Measurements from ENCODE around the gene PRXL2C. TPM values are rescaled to one million over a fixed set of nuclear protein-coding genes. Genes with fewer than 3 reads are reported as not detected.

Gene PRXL2C
- total and polyA plus RNA-seq, 9 of the 15 experiments (the other 6 are each of a cell fraction or from before 2014, with no cell fraction given): 3.6 to 15.3 (median 10.6) TPM

- TF ChIP-seq ZNF354B (CRISPR knock-in tag; IDR thresholded peaks at IDR 0.05) (no peak), GABPB1 (CRISPR knock-in tag; IDR thresholded peaks at IDR 0.05) (no peak), SMAD3 (CRISPR knock-in tag; conservative IDR thresholded peaks at IDR 0.05) (no peak), BCL6 (CRISPR knock-in tag; IDR thresholded peaks at IDR 0.05) (no peak), NR4A1 (CRISPR knock-in tag; IDR thresholded peaks at IDR 0.05) (no peak), NR4A1 (tag; IDR thresholded peaks at IDR 0.05) (no peak), ESRRA (IDR thresholded peaks at IDR 0.05; ENCODE audit: borderline replicate concordance, low read depth) (no peak), ZNF431 (CRISPR knock-in tag; IDR thresholded peaks at IDR 0.05) (peak; percentile 99), TRIM28 (IDR thresholded peaks at IDR 0.05) (0 out of 2 replicates have a peak, but pooled peaks have one; percentile 34), STAT5B (CRISPR knock-in tag; IDR thresholded peaks at IDR 0.05) (no peak), ZFX (CRISPR knock-in tag; IDR thresholded peaks at IDR 0.05) (peak; percentile 75), ZHX1 (conservative IDR thresholded peaks at IDR 0.05; ENCODE audit: low read length) (no peak), ZNF197 (CRISPR knock-in tag; IDR thresholded peaks at IDR 0.05; ENCODE audit: low read depth) (no peak), ZNF253 (CRISPR knock-in tag; conservative IDR thresholded peaks at IDR 0.05) (no peak), RBM25 (IDR thresholded peaks at IDR 0.05; ENCODE audit: low read depth, low read length, severe bottlenecking) (no peak), ZFP36 (IDR thresholded peaks at IDR 0.05; ENCODE audit: low read depth, low read length, partially characterized antibody) (peak; percentile 54), TBP (optimal IDR thresholded peaks at IDR 0.05; ENCODE audit: low read depth, low read length) (peak; percentile 24), U2AF2 (optimal IDR thresholded peaks at IDR 0.05; ENCODE audit: low read depth, low read length) (no peak), TRIM24 (IDR thresholded peaks at IDR 0.05) (0 out of 4 replicates have a peak, but pooled peaks of 1 of the 2 experiments have one; percentile 19), ARID1B (IDR thresholded peaks at IDR 0.05) (peak; percentile 42; the same call in 1 of the 2 replicates), ZNF280A (IDR thresholded peaks at IDR 0.05; ENCODE audit: low read depth, partially characterized antibody) (no peak), PHB (CRISPR knock-in tag; IDR thresholded peaks at IDR 0.05) (no peak), DPF2 (IDR thresholded peaks at IDR 0.05) (no peak), SP2 (IDR thresholded peaks at IDR 0.05; ENCODE audit: extremely low read depth, low read depth, low read length, poor library complexity, severe bottlenecking) (no peak), NONO (IDR thresholded peaks at IDR 0.05; ENCODE audit: low read depth in 2 of 2, low read length in 1 of 2) (no peak), SMARCA5 (IDR thresholded peaks at IDR 0.05) (no peak), NEUROD1 (IDR thresholded peaks at IDR 0.05; ENCODE audit: borderline replicate concordance, low read depth, low read length, partially characterized antibody) (no peak), CBX1 (IDR thresholded peaks at IDR 0.05; ENCODE audit: low read depth) (0 out of 2 replicates have a peak, but pooled peaks have one; percentile 17)
Measured at GRCh38 chr9:96655198-96655851, at the start of gene PRXL2C (continued).
